Measurements from ENCODE around the gene KCTD19. TPM values are rescaled to one million over a fixed set of nuclear protein-coding genes. Genes with fewer than 3 reads are reported as not detected.
A peak's percentile ranks its signal among the peaks of the same experiment; 100 is the strongest.

KCTD19 gene
- total and polyA plus RNA-seq, 2 donors (not counting 1 experiment from before 2014, with no cell fraction given): 0.52 TPM; not detected in 1

- H3K9ac ChIP-seq (ENCODE audit: low read length): peak overlapping the region; percentile 81
- H3K27me3 Mint-ChIP-seq: peaks cover 9% of the 10 kb centered on the region
- no peaks in the 10 kb centered on the region for H3K9me3 Mint-ChIP-seq (ENCODE audit: insufficient read depth)
- H3K79me2 ChIP-seq (ENCODE audit: control insufficient read depth, insufficient read depth, low read length): no peaks in the 10 kb centered on the region
- H3K4me3 Mint-ChIP-seq: peak overlapping the region; percentile 77
- TF ChIP-seq EZH2 (IDR thresholded peaks at IDR 0.05; ENCODE audit: borderline replicate concordance, insufficient read depth, low read depth, low read length, poor library complexity, severe bottlenecking): no peak
- no peak for TF ChIP-seq CTCF (IDR thresholded peaks at IDR 0.05)
- no peaks in the 10 kb centered on the region for H3K36me3 ChIP-seq (replicated peaks in 1 of 2; ENCODE audit: control extremely low read depth in 1 of 2, control insufficient read depth in 1 of 2, extremely low read depth in 1 of 2, insufficient read depth in 2 of 2, low read length in 1 of 2)
- intact Hi-C loops (cut with micrococcal nuclease): loop anchor here (10.0 kb wide), 1 partner anchor 415 kb away; the partner anchor contains the start of genes ACD, C16orf86, ENKD1 and PARD6A
- H3K27ac ChIP-seq (ENCODE audit: low read length in 2 of 2): no peak overlapping the region
- H3K4me1 Mint-ChIP-seq: peaks cover 43% of the 10 kb centered on the region
- DNase-seq: no peak
- H3K27me3 ChIP-seq (replicated peaks in 1 of 4; ENCODE audit: control extremely low read depth in 1 of 4, control insufficient read depth in 3 of 4, insufficient read depth in 4 of 4, low read length in 3 of 4): peaks cover 0 to 19% (median 13%) of the 10 kb centered on the region in 4 experiments
- WGBS (ENCODE audit: insufficient coverage): 31% methylated on average over 19 of the region's 22 CpGs
- peak overlapping the region; percentile 100 for H3K4me2 ChIP-seq (replicated peaks; ENCODE audit: low read depth, low read length, poor library complexity, severe bottlenecking)
- peak overlapping the region in 4 of 5 experiments; percentile 71 to 97 (median 80) for H3K4me3 ChIP-seq (ENCODE audit: control extremely low read depth in 1 of 5, extremely low read depth in 1 of 5, insufficient read depth in 1 of 5, low read depth in 2 of 5, low read length in 4 of 5)
- H3K4me1 ChIP-seq (ENCODE audit: control insufficient read depth in 2 of 2, insufficient read depth in 2 of 2, low read length in 2 of 2): peaks cover 37 to 44% of the 10 kb centered on the region in 2 donors
- CTCF ChIA-PET: interaction anchor here (2.1 to 4.2 kb wide), 3 partner anchors 12 to 64 kb away, joined by 10 to 19 read pairs (median 16); partner anchors contain the start of gene TMEM208
- H3K9me3 ChIP-seq (ENCODE audit: control extremely low read depth in 1 of 3, control insufficient read depth in 2 of 3, insufficient read depth in 1 of 3, low read length in 2 of 3): no peaks in the 10 kb centered on the region
- H3K27ac Mint-ChIP-seq: peak overlapping the region; percentile 1
- POLR2A ChIA-PET: interaction anchor here (3.7 kb wide), 1 partner anchor 22 kb away, joined by 27 read pairs; the partner anchor contains the start of gene TMEM208
- peak overlapping the region; percentile 86 for H2AFZ ChIP-seq (ENCODE audit: insufficient read depth, low read depth, low read length, poor library complexity, severe bottlenecking)
- peaks cover 8% of the 10 kb centered on the region for H4K20me1 ChIP-seq (ENCODE audit: control insufficient read depth, insufficient read depth, low read length, poor library complexity, severe bottlenecking)
- ATAC-seq (ENCODE audit: low read depth): no peak
Measured at GRCh38 chr16:67249178-67250044, 77.1 kb downstream of the KCTD19 start.

Data from B cell (primary cell).